ENCODE measurements around the gene ASGR2. TPM values are rescaled to one million over a fixed set of nuclear protein-coding genes. Genes with fewer than 3 reads are reported as not detected.

Gene ASGR2
- total and polyA plus RNA-seq, 12 donors = 0.14 to 1.4 (median 0.61) TPM; not detected in 4

GRCh38 chr17:7111784-7112509 lies 2.7 kb downstream of the ASGR2 start:
- Histone ChIP-seq H3K4me3 (no peak overlapping the region), H3K36me3 (replicated peaks in 1 of 2) (no peaks in the 10 kb centered on the region), H3K4me1 (replicated peaks in 1 of 2) (no peaks in the 10 kb centered on the region), H3K27ac (no peak overlapping the region), H3K9me3 (replicated peaks in 1 of 3) (no peaks in the 10 kb centered on the region), H3K27me3 (no peaks in the 10 kb centered on the region)
- intact Hi-C loops (cut with DNase I) = no loop called here
- DNase-seq = peak in 1 of 7 donors; percentile 11
- no peak for TF ChIP-seq POLR2A (IDR thresholded peaks at IDR 0.05)
- TF ChIP-seq, protein P1, sequence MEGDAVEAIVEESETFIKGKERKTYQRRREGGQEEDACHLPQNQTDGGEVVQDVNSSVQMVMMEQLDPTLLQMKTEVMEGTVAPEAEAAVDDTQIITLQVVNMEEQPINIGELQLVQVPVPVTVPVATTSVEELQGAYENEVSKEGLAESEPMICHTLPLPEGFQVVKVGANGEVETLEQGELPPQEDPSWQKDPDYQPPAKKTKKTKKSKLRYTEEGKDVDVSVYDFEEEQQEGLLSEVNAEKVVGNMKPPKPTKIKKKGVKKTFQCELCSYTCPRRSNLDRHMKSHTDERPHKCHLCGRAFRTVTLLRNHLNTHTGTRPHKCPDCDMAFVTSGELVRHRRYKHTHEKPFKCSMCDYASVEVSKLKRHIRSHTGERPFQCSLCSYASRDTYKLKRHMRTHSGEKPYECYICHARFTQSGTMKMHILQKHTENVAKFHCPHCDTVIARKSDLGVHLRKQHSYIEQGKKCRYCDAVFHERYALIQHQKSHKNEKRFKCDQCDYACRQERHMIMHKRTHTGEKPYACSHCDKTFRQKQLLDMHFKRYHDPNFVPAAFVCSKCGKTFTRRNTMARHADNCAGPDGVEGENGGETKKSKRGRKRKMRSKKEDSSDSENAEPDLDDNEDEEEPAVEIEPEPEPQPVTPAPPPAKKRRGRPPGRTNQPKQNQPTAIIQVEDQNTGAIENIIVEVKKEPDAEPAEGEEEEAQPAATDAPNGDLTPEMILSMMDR (IDR thresholded peaks at IDR 0.05) = no peak
- 33 to 45% (median 39%) methylated on average over 10 to 12 of the region's 12 CpGs for WGBS, 4 donors

GRCh38 chr17:7110617-7111306 lies 3.9 kb downstream of the ASGR2 start:
- no peak overlapping the region for H3K4me3 ChIP-seq
- H3K36me3 ChIP-seq (replicated peaks in 1 of 2) = no peaks in the 10 kb centered on the region
- no peak overlapping the region for H3K27ac ChIP-seq
- WGBS, 4 donors = 51 to 61% (median 58%) methylated on average over 11 of the region's 11 CpGs
- H3K9me3 ChIP-seq (replicated peaks in 1 of 3) = no peaks in the 10 kb centered on the region
- intact Hi-C loops (cut with DNase I) = no loop called here
- H3K27me3 ChIP-seq = no peaks in the 10 kb centered on the region
- TF ChIP-seq POLR2A (IDR thresholded peaks at IDR 0.05) = no peak
- TF ChIP-seq, protein P1 (IDR thresholded peaks at IDR 0.05) = no peak
- no peaks in the 10 kb centered on the region for H3K4me1 ChIP-seq (replicated peaks in 1 of 2)
- DNase-seq = no peak

GRCh38 chr17:7109461-7110322 lies 4.9 kb downstream of the ASGR2 start:
- intact Hi-C loops (cut with DNase I) = no loop called here
- peak in 1 of 7 donors; percentile 5 for DNase-seq
- 74 to 79% (median 77%) methylated on average over 10 of the region's 10 CpGs for WGBS, 4 donors

More at GRCh38 chr17:7109461-7110322, 4.9 kb downstream of the ASGR2 start:
- no peak overlapping the region for H3K27ac ChIP-seq
- no peaks in the 10 kb centered on the region for H3K4me1 ChIP-seq (replicated peaks in 1 of 2)
- no peak overlapping the region for H3K4me3 ChIP-seq
- H3K27me3 ChIP-seq = peaks cover 4% of the 10 kb centered on the region
- no peaks in the 10 kb centered on the region for H3K9me3 ChIP-seq (replicated peaks in 1 of 3)
- H3K36me3 ChIP-seq (replicated peaks in 1 of 2) = no peaks in the 10 kb centered on the region
- TF ChIP-seq POLR2A (IDR thresholded peaks at IDR 0.05) = no peak
- TF ChIP-seq, protein P1 (IDR thresholded peaks at IDR 0.05) = no peak

Measured in adrenal gland (tissue), 12 donors.